Measurements from ENCODE around the gene LAPTM5. TPM values are rescaled to one million over a fixed set of nuclear protein-coding genes. Genes with fewer than 3 reads are reported as not detected.

LAPTM5 gene
- total and polyA plus RNA-seq, 8 donors = 3.7 to 80.5 (median 10.9) TPM

DNA sequence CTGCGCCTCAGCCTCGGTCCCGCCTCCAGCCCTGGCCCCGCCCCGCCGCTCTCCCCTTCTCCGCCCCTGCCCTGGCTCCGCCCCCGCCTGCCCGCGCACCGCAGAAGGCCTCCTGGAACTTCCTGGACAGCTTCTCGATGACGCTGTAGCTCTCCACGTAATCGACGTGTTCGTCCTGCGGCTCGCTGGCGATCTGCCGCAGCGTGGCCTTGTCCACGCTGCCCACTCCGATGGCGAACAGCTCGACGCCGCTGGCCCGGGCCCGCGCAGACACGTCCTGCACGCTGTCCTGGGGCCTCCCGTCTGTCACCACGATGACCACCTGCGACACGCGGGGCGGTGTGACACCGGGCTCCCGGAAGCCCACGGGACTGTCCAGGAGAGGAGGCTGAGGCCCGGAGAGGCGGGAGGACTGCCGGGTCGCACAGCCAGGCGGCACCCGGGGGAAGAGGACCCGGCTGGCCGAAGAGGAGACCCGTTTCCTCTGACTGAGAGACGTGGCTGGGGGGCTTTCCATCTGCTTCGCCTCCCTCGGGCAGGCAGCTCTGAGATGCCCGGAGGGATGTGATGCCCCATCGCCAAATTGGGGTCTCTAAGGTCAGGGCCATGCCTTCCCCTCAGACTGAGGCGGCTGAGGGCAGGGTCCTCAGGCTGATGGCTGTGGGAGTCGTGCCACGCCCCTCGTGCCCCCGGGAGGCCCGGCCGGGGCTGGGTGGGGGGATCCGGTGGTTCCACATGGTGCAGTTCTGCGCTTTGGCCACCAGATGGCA, 38.8 kb downstream of the LAPTM5 start:
- no peak for FAIRE-seq
- H3K9me3 ChIP-seq = no peaks in the 10 kb centered on the region
- no peaks in the 10 kb centered on the region for H3K27me3 ChIP-seq
- H3K27ac ChIP-seq = peak overlapping the region; percentile 97 to 100 (median 98)
- ATAC-seq = peak; percentile 78 to 87 (median 82)
- H3K4me1 ChIP-seq = peaks cover 0 to 8% (median 0%) of the 10 kb centered on the region in 3 donors
- peak overlapping the region; percentile 29 to 64 (median 38) for H3K4me3 ChIP-seq
- no peaks in the 10 kb centered on the region for H3K36me3 ChIP-seq
- DNase-seq = peak; percentile 84 to 99 (median 93)
- TF ChIP-seq, protein P1, sequence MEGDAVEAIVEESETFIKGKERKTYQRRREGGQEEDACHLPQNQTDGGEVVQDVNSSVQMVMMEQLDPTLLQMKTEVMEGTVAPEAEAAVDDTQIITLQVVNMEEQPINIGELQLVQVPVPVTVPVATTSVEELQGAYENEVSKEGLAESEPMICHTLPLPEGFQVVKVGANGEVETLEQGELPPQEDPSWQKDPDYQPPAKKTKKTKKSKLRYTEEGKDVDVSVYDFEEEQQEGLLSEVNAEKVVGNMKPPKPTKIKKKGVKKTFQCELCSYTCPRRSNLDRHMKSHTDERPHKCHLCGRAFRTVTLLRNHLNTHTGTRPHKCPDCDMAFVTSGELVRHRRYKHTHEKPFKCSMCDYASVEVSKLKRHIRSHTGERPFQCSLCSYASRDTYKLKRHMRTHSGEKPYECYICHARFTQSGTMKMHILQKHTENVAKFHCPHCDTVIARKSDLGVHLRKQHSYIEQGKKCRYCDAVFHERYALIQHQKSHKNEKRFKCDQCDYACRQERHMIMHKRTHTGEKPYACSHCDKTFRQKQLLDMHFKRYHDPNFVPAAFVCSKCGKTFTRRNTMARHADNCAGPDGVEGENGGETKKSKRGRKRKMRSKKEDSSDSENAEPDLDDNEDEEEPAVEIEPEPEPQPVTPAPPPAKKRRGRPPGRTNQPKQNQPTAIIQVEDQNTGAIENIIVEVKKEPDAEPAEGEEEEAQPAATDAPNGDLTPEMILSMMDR (IDR thresholded peaks at IDR 0.05) = peak; percentile 95 to 98 (median 98)
- WGBS, 2 donors = 0 to 1% methylated on average over 46 to 66 of the region's 66 CpGs
- intact Hi-C loops (cut with DNase I) = loop anchor here in 1 of 3 donors (2.0 kb wide), 1 partner anchor 60 kb away; no protein-coding TSS in a partner anchor

DNA sequence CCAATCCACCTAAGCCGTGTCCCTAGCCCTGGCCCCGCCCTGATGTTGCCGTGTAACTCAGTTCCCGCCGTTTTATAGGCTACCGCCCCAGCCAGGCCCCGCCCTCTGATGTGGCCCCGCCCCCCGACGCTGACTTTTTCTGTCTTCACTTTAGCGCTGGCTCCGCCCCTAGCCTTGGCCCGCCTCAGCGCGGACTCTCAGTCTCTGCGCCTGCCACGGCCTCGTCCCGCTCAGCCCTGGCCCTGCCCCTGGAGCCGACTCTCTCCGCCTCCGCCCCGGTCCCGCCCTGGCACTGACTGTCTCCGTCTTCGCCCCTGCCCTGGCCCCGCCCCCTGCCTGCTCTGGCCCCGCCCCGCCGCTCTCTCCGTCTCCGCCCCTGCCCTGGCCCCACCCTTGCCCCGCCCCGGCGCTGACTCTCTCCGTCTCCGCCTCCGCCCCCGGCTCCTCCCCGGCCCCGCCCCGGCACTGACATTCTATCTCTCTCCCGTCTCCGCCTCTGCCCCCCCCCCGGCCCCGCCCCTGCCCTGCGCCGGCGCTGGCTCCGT, 39.4 kb downstream of the LAPTM5 start:
- H3K27me3 ChIP-seq = no peaks in the 10 kb centered on the region
- no peaks in the 10 kb centered on the region for H3K36me3 ChIP-seq
- intact Hi-C loops (cut with DNase I) = loop anchor here in 1 of 3 donors (2.0 kb wide), 1 partner anchor 61 kb away; no protein-coding TSS in a partner anchor
- FAIRE-seq (no peak), DNase-seq (peak; percentile 99 to 100 (median 100)), ATAC-seq (peak; percentile 78 to 84 (median 80))
- H3K4me3 ChIP-seq = peak overlapping the region in 2 of 4 donors; percentile 26 to 39
- TF ChIP-seq, protein P1 (IDR thresholded peaks at IDR 0.05) = no peak
- 0 to 2% methylated on average over 30 to 49 of the region's 50 CpGs for WGBS, 2 donors
- H3K9me3 ChIP-seq = no peaks in the 10 kb centered on the region
- peak overlapping the region; percentile 43 to 79 (median 66) for H3K27ac ChIP-seq
- H3K4me1 ChIP-seq = peaks cover 0 to 8% (median 0%) of the 10 kb centered on the region in 3 donors

DNA sequence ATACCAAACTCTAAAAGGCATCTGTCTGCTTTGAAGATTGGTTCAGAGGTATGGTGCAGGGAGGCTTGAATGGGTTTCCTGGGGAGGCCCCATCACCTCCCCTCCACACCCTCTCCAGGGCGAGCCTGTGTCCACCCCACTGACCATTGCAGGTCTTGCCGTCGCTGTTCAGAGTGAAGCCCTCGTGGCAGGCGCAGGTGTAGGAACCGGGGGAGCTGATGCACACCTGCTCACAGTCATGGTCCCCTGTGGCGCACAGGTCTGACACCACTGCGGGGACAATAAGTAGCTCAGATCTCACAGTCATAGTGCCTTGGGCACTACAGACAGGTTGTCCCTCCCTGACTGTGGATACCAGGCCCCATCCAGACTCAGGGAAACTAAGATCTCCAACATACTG, 40.9 kb downstream of the LAPTM5 start:
- FAIRE-seq (no peak), ATAC-seq (no peak), DNase-seq (peak in 3 of 6 donors; percentile 47 to 74 (median 51))
- intact Hi-C loops (cut with DNase I) = no loop called here
- Histone ChIP-seq H3K4me1 (peaks cover 0 to 8% (median 0%) of the 10 kb centered on the region in 3 donors), H3K27me3 (no peaks in the 10 kb centered on the region), H3K4me3 (no peak overlapping the region), H3K27ac (no peak overlapping the region), H3K9me3 (no peaks in the 10 kb centered on the region), H3K36me3 (no peaks in the 10 kb centered on the region)
- WGBS, 2 donors = 96% methylated on average over 8 of the region's 8 CpGs
- TF ChIP-seq, protein P1 (IDR thresholded peaks at IDR 0.05) = no peak

DNA sequence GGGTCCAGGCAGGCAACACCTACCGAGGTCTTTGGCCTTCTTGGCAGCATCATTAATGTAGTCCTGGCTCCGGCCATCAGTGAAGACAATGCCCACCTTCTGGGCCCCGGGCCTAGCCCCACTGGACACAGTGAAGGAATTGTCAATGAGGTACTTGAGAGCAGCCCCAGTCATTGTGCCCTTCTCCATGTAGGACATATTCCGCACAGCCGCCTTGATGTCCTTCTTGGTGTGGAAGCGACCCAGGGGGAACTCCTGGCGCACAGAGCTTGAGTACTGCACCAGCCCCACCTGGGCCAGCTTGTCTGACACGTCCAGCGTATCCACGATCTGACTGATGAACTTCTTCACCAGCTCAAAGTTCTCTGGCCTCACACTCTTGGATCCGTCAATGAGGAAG, 41.7 kb downstream of the LAPTM5 start:
- TF ChIP-seq, protein P1 (IDR thresholded peaks at IDR 0.05) = no peak
- no peaks in the 10 kb centered on the region for H3K36me3 ChIP-seq
- H3K4me1 ChIP-seq = peaks cover 0 to 8% (median 0%) of the 10 kb centered on the region in 3 donors
- no peak overlapping the region for H3K27ac ChIP-seq
- FAIRE-seq (no peak), DNase-seq (peak in 1 of 6 donors; percentile 64), ATAC-seq (no peak)
- intact Hi-C loops (cut with DNase I) = no loop called here
- H3K9me3 ChIP-seq = no peaks in the 10 kb centered on the region
- WGBS, 2 donors = 96 to 100% methylated on average over 11 of the region's 11 CpGs
- H3K4me3 ChIP-seq = no peak overlapping the region
- H3K27me3 ChIP-seq = no peaks in the 10 kb centered on the region
